SK-MEL-5 (cell line): ENCODE results near the gene TMEM222. TPM values are rescaled to one million over a fixed set of nuclear protein-coding genes. Genes with fewer than 3 reads are reported as not detected.

ENCODE experiments used
- DNase-seq: peaks from one replicate; pipeline ENCODE4 v3.0.0-alpha.2; 2016; ENCODE audit warnings: low read depth, low spot score
- in situ Hi-C: cut with HindIII; loops from 2 replicates; pipeline ENCODE4 v1.10.0; 2016; ENCODE audit warnings: low sequenced_read_pairs, high pct_unique_total_duplicates, low pct_unique_long_range_greater_than_20kb
- total RNA-seq: library from RNA; depleted of rRNA; stranded (reverse); fragments of >200 nt; shearing (Covaris generic); gene quantifications from 2 replicates; pipeline ENCODE4 v1.2.3, GENCODE V29; 2014

TMEM222 gene
- total RNA-seq, 1 experiment from 2014 or later: 38.0 TPM

DNA sequence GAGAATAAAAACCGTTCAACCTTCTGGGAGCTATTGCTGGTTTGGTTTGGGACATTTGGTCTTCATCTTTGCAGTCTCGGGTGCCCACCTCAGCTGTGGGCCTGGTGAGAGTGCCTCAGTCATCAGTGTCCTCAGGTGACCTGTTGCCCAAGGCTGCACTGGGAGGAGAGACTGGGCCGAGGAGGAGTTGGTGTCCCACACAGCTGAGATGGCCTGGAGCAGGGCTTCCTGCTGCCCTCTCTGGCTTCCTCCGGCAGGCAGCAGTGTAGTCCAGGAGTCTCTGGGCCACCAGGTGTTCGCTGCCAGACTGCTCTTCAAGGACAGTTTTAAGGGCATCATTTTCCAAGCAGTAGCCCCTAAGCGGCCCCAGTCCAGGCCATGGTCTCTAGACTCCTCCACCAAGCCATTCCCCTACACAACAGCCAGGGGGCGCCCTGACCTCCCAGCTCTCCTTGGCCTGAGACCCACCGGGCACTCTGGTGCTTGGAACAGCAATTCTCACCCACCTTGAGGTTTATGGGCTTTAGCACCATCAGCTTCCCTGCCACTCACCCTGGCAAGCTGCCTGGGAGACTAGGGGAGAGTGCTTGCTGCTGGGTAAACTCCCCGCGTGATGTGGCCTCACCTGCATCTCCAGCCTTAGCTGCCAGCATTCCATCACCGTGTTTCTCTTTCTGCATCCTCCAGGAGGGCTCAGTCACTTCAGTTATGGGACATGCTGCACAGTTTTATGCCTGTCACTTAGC is 10.7 kb downstream of the TMEM222 start:
- DNase-seq: peak; percentile 53
- in situ Hi-C loops: no loop called here

DNA sequence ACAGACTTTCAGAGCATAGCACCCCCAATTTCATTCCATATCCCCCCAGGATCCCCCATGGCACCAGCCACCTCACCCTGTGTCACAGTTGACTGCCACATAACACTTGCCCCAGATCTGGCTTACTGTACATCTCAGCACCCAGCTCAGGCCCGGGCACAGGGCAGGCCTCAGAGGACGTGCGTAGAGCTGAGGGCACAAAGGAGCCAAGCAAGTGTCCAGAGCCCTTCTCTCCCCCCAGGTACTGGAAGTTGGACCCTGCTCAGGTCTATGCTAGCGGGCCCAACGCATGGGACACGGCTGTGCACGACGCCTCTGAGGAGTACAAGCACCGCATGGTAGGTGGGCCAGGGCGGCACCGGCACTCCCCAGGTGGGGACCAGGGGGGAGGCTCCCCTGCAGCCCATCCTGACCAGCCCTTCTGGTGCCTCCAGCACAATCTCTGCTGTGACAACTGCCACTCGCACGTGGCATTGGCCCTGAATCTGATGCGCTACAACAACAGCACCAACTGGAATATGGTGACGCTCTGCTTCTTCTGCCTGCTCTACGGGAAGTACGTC is 11.8 kb downstream of the TMEM222 start:
- in situ Hi-C loops: no loop called here
- DNase-seq: no peak

DNA sequence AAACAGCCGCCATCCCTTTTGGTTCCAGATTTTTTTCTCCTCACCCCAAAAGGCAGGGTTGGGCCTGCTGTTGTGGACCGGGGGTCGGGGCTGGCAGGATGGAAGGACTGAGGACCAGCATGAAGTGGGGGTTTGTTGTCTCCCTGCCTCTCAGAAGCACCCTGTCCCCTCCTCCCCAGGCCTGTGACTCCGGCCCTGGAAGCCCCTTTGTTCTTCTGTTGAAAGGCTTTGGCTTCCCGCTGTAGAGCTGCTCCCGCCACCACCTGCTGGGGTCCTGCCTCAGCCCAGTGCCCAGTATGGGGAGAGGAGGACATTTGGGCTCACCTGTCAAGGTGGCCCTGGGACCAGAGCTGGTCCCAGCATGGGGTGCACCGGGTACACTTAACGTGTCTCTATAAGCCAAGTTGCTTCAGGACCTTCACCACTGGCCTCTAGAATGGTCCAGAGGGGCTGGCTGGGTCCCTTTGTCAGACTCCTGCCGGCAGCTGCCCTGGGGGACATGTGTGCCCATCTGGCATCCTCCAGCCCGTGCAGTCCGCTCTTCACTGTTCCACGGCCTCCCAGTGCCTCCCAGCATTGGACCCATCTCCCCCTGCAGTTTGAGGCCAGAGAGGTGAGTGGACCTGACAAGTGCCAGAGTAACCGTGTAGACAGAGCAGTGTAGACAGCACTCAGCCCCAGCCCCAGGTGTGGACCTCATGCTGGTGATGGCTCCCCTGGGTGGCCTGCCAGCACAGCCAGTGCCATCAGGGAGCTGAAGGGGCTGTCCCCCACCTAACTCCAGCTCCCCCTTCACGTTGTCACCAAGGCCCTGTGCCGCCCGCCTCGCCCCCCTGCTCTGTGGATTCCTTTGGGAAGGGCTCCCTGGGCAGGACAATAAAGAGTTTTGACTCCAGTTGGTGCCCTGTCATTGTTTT is 13.8 kb downstream of the TMEM222 start:
- DNase-seq: no peak
- in situ Hi-C loops: no loop called here

DNA sequence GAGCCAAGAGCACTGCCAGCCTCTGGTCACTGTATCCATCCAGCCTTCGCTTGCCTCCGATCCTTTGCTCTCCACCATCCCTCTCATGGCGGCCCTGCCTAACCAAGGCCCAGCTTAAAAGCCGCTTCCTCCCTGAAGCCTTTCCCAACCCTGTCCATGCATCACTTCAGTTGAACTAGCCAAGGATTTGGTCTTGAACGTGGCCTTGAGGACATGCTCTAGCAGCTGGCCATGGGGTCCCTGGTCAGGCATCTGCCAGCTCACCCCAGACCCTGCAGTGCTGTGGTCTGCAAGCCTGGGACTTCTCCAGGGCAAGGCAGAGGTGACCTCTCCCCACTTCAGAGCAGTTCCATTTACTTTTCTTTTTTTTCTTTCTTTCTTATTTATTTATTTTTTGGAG is 14.8 kb downstream of the TMEM222 start:
- no peak for DNase-seq
- in situ Hi-C loops: no loop called here

DNA sequence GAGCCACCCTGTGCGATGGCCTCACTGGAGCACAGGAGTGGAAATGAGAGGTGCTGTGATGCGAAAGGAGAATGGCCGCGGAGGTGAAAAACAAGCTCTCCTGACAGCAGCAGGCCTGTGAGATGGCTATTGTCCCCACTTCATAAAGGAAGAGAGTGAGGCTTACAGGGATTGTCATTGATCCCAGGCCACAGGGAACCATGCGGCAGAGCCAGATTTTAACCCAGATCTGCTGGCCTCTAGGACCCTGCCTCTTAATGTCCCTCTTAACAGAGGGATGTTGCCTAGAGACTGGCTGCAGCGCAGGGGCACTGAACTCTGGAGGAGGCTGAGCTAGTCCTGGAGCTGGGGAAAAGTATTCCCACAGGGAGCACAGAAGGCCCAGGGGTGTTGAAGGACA is 16.8 kb downstream of the TMEM222 start:
- in situ Hi-C loops: no loop called here

DNA sequence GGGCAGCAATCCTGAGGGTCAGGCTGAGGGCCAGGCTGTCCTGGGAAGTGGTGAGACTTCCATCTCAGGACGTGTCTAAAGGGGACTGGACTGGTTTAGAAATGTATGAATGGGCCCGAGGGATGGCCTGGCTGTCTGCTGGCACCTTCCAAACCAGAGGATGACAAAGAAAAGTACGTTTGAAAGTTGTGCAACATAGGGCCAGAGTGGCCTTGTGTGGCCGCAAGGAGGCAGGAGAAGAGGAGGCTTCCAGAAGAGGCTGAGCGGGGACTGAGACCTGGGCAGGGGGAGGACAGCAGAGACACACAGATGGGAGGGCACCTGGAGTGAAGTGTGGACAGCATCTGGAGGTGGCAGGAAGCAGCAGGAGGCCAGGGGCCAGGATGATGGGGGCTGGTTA is 17.2 kb downstream of the TMEM222 start:
- no peak for DNase-seq
- in situ Hi-C loops: no loop called here

More for the DNA sequence above, 16.8 kb downstream of the TMEM222 start:
- DNase-seq: no peak

DNA sequence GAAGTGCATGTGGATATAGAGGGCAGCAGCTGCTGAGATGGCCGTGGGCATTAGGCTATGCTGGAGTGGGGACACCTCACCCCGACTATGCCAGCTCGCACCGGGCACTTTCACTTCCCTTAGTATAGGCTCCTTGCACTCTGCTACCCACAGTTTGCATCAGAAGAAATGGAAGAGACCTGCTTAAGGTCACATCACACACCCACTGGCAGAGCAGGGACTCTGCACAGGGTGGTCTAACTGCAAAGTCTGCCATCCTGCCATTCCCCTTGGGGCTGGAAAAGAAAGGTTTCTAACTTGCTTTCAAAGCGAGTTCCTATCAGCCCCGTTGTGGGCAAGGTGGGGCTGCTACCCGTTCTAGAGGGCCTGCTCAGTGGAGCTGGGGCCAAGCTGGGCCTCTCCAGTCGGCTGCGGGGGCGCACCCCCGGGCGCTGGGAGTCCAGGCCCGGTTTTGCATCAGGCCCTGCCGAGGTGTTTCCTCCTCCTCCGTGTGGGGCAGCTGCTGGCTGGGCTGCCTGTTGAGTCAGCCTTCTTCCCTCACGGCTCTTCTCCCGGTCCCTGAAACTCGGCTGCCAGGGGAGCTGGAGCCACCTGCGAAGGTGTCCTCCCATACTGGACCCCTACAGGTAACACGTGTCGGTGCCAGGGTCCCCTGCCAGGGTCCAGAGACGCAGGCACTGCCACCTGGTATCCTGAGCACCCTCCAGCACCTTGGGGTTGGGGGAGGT is 19.7 kb downstream of the TMEM222 start, which contains the start of gene SYTL1:
Gene SYTL1 (plus strand): TSS at position 498 of the 728 bp plus-strand sequence. CDS start 3,313 bp downstream, outside the sequence.
- in situ Hi-C loops: no loop called here
- DNase-seq: no peak

DNA sequence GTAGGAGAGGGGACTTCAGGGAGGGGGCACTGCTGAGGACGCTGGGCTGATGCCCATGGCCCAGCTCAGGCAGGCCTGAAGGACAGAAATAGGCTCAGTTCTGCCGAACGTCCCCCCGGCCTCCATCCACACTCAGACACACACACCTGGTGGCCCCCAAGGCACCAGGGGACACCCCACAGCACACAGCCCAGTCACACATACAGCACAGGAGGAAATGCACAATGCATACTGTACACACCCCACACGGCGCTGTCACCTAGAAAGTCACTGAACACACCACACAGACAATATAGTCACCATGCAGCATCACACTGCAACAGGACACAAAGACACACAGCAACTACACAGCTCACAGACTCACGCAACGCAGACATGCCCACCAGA is 20.4 kb downstream of the TMEM222 start:
- in situ Hi-C loops: no loop called here
- no peak for DNase-seq

DNA sequence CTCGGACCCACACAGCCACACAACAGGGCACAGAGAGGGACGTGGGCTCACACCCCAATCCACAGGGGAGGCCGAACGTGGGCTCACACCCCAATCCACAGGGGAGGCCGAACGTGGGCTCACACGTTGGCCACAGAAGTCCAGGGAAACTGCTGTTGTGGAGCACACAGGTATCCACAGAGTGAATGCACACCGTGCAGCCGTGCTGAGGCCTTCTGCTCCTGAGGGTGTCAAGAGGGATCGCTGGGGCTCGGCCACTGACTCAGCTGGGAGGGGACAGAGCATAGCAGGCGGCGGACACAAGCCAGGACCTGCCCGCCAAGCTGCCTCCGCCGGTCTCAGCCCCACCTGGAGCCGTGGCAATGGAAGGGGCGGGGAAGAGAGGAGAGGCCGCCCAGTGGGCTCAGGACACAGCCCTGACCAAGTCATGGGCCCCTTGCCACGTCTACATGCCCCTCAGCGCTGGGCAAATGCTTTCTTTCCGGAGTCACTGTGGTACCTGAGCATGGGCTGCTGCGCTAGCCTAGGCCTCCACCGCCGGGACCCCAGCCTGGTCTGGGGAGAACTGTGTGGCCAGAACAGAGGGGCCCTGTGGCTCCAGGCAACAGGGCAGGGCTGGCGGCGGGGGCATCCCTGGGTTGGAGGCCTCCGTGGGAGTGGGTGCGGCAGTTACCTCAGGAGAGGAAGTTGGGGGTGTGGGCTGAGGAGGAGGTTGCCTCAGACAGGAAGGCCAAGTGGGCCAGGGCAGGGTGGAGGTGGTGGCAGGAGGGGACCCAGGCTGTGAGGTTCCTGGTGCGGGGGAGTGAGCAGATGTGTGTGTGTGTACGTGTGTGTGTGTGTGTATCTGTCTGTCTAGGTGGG is 21.0 kb downstream of the TMEM222 start:
- no peak for DNase-seq
- in situ Hi-C loops: no loop called here

DNA sequence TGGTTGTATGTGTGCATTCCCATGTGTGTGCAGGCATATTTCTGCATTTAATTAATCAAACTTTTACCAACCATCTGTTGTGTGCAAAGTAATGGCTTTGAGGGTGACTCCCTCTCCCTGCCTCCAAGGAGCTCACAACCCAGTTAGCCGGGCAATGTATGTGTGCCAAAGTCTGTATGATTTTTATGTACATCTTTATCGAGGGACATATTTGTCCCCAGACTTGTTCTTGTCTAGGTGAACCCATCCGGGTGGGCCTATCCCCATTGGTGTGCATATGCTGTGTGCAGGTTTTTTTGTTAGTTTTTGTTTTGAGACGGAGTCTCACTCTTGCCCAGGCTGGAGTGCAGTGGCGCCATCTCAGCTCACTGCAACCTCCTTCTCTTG is 21.7 kb downstream of the TMEM222 start:
- in situ Hi-C loops: no loop called here
- DNase-seq: no peak

DNA sequence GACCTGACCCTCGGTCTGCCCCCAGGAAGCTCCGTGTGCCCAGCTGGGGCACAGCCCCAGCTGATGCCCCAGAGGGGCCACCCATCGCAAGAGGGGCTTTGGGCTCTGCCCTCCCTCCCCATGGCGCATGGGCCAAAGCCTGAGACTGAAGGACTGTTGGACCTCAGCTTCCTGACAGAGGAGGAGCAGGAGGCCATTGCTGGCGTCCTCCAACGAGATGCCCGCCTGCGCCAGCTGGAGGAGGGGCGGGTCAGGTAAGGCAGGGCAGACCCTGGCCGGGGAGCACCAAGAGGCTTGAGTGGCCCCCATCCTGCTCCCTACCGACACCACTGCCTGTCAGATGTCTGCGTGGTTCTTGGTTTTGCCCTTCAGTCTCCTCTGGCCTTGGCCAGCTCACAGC is 23.3 kb downstream of the TMEM222 start:
- in situ Hi-C loops: no loop called here
- DNase-seq: no peak

DNA sequence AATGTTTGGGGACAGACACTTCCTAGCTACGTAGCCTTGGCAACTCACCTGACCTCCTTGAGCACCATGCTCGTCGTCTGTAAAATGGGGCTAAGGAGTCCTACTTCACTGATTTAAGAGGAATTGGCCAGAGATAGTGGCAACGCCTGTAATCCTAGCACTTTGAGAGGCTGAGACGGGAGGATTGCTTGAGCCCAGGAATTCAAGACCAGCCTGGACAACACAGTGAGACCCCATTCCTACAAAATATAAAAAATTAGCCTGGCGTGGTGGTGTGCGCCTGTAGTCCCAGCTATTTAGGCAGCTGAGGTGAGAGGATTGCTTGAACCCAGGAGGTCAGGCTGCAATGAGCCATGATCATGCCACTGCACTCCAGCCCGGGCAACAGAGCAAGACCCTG is 24.4 kb downstream of the TMEM222 start:
- no peak for DNase-seq
- in situ Hi-C loops: no loop called here

DNA sequence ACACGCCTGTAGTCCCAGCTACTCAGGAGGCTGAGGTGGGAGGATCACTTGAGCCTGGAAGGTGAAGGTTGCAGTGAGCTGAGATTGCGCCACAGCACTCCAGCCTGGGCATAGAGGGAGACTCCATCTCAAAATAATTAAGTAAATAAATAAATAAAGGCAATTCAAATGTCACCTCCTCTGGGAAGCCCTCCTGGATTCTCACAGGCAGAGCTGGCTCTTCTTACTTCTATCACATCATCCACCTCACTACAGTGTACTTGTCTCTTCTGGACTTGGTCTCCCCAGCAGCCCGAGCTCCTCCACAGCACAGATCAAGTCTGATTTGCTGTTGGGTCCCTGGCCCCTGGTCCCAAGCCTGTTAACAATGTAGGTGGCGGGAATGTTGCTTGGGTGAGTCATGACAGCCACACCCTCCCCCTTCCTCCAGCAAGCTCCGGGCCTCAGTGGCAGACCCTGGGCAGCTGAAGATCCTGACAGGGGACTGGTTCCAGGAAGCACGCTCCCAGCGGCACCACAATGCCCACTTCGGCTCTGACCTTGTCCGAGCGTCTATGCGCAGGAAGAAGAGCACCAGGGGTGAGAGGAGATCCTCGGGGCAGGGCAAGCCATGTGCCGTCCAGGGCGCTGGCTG is 25.1 kb downstream of the TMEM222 start:
- DNase-seq: no peak
- in situ Hi-C loops: no loop called here

DNA sequence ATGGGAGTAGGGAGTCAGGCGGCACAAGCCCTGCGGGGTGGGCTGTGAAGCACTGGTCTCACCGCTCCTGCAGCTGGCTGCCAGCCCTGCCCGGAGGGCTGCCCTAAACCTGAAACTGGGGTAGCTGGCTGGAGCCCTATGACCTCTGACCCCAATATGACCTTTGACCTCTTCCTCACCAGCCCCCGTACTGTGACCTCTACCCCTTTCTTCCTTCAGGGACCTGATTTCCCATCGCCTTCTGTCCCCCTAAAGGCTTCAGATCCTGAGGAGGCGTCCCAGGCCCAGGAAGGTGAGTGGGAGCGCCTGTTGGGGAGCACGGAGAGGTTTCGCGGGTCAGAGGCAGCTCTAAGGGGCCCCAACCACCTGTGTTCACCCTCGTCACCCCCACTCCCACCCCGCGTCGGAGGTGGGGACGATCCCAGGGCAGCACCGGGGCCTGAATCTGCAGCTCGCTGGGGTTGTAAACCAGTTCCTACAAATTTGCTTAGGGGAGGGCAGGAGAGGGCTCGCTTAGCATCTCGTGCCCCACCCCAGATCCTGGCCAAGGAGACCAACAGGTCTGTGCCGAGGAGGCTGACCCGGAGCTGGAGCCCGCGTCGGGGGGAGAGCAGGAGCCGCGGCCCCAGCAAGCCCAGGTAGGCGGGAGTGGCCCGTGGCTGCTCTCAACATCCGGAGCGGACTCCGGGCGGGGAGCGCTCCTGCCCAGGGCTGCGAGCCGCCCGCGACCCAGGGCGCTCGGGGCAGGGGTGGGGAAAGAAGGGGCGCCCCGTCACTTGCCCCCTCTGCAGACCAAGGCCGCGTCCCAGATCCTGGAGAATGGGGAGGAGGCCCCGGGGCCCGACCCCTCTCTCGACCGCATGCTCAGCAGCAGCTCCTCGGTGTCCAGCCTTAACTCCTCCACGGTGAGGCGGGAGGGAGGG is 27.2 kb downstream of the TMEM222 start:
- in situ Hi-C loops: no loop called here
- no peak for DNase-seq

DNA sequence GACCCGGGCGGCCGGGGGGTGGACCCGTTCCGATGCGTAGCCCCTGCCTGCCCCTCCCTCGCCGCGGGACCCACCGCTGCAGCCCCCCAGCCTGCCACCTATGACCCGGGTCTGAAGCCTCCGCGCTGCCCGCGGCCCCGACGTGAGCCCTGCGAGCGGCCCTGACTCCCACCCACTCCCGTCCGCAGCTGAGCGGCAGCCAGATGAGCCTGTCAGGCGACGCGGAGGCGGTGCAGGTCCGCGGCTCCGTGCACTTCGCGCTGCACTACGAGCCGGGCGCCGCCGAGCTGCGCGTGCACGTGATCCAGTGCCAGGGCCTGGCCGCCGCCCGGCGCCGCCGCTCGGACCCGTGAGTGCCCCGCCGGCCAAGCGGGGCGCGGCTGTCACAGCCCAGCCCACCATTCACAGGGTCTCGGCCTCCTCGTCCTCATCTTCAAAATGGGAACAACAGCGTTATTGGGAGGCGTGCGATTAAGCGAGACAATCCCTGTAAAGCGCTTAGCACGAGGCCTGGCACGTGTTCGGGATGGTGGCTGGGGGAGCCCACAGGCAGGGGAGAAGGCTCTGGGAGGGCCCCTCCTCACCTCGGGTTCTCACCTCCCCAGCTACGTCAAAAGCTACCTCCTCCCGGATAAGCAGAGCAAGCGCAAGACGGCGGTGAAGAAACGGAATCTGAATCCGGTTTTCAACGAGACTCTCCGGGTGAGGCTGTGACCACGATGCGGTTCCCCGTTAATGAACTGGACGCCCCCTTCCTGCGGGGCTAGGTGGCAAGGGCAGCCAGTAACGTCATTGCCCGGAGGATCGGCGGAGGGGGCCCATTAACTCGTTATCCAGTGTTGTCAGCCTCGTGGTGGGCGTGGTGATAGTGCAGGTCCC is 28.1 kb downstream of the TMEM222 start:
- DNase-seq: no peak
- in situ Hi-C loops: no loop called here
